Measurements from ENCODE around the gene KCNQ1.

KCNQ1 gene

DNA sequence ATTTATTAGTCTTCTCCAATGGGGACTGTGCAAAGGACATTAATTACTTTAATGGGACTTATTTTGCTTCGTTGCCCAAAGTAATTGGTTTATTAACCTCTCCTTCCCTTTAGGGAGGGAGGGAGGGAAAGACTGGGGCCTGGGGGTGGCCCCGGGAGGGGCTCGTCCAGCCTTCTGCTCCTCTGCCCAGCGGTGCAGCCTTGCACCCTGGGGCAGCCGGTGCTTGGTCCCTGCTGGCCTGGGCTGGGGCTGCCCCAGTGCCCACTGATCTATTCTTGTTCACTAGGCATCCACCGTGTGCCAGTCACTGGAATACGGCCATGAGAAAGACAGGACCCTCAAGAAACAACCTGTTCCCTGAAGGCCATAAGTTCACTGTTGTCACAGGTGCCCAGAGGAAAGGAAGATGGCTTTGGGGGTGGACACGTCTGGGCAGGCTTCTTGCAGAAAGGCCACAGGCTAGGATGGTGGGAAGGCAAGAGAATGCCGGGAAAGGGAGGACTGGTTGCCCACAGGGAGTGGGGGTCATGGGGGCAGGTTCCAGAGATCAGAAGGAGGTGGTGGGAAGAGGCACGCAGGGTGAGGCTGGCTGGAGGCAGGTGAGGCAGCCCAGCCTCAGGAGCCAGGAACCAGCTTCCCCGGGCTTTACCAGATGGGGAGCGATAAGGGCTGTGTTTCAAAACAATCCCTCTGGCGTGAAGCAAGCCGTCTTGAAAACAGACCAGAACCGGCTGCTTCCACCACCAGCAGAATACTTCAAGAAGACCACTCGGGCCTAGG is 302.6 kb downstream of the KCNQ1 start:
- no peak for DNase-seq (ENCODE audit: low spot score)

DNA sequence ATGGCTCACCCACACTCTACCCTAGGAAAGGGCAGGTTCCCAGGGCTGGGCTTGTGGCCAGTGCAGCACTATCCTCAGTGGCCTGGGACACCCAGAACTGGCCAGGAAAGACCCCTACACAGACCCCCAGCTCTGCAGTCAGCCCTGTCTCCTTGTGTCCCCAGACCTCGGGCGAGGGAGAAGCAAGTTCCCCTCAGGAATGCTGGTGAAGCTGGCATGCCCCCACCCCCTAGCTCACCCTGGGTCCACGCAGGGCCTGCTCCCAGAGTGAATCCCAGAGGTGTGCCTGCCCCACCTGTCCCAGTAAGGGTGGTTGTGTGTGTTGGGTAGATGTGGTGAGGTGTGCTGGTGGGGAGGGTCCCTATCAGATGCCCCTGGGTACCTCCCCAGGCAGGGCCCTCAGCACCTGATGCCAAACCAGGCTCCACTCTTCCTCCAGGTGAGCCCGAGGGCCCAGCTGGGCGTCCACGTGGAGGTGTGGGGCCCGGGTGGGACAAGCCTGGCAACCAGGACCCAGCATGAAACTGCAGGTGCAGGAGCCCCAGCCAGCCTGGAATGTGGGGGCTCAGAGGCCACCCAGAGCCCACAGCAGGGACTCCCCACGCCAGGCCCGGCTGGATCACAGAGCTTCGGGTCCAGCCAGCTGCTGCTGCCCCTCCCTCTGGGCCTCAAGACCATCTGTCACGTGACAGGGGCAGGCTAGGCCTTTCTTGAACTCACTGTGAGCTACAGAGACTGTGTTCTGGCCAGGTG is 303.4 kb downstream of the KCNQ1 start:
- no peak for DNase-seq (ENCODE audit: low spot score)

DNA sequence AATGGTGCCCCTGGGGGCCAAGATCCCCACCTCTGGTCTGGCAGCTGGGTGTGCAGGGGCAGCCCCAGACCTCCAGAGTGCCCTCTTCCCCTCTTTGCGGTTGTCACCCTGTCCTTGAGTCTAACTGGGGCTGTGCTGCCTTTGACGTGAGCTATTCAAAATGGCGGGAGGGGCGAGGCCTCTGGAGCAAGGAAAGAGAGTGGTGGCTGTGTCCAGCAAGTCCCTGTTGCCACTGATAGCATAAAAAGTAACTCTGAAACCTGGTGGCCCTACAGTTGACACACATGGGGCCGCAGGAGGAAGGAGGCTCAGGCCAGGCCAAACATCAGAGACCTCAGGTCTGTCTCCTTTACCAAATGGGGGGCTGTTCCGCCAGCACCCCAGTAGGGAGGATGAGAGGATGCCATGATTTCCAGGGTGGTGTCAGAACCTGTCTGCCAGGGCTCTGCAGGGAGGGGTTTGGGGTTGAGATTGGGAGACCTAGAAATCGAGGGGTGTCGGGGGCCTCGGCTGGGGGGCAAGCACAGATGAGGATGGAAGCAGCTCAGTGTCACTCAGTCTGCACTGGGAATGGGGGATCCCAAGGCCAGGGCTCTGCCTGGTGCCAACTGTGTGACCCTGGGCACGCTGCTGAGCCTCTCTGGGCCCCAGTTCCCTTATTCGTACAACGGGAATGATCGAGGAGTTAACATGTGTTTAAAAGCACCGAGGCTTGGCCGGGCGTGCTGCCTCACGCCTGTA is 304.2 kb downstream of the KCNQ1 start:
- DNase-seq (ENCODE audit: low spot score) = no peak

DNA sequence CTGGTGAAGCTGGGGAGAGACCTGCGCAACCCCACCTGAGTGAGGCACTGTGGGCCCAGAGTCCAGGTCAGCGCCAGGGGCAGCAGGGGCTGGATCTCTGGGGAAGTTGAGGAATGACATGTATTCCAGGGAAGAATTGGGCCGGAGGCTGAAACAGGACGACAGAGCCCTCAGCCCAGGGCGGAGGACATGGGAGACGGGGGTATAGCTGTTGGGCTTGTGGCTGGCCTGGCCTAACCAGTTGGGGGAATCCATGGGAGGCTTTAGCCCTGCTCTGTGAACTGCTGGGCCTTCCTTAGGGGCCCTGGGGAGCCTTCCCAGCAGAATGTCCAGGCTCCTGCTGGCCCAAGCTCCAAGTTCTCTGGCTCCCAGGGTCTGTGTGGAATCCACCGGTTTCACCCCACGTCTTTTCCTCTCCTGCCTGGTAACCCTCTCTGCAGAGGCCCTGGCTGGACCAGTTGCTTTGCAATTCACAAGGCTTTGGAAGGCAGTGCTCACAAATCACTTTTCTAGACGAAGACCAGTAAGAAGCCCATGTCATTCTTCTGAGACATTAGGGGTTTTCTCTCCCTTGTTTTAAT is 305.4 kb downstream of the KCNQ1 start:
- no peak for DNase-seq (ENCODE audit: low spot score)

DNA sequence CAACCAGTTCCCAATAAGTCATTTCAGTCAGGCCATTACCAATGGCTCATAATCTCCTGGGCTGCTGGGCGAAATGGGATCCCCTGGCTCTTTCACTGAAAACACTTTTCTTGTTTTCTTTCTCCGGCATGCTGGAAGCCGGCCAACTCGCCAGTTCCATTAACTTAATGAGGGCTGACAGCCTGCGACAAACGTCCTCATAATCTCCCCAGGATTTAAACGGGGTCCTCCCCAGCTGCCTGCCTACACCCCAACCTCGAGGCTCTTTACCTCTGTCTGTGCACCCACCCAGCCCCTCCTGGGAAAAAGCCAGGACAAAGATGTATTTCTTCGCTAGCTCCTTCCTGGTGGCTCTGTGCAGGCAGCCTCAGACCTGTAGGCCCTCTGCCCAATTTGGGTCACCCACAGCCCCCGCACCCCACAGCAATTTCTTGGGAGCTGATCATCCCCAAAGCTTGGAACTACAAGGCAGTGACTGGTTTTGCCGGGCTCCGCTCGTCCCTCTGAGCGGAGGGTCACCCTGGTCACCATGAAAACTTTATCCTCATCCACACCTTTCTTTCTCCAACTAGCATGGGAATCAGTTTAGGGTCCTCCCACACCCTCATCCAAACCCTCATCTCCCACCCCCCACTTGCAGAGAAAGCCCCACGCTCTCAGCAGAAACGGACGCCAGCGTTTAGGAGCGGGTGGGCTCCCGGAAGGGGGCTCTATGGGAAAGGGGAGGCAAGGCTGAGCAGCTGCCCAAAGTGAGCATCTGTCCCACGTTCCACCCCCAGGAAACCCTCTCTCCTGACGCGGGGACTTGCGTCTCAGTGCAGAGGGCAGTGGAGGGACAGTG is 306.1 kb downstream of the KCNQ1 start:
- no peak for DNase-seq (ENCODE audit: low spot score)

DNA sequence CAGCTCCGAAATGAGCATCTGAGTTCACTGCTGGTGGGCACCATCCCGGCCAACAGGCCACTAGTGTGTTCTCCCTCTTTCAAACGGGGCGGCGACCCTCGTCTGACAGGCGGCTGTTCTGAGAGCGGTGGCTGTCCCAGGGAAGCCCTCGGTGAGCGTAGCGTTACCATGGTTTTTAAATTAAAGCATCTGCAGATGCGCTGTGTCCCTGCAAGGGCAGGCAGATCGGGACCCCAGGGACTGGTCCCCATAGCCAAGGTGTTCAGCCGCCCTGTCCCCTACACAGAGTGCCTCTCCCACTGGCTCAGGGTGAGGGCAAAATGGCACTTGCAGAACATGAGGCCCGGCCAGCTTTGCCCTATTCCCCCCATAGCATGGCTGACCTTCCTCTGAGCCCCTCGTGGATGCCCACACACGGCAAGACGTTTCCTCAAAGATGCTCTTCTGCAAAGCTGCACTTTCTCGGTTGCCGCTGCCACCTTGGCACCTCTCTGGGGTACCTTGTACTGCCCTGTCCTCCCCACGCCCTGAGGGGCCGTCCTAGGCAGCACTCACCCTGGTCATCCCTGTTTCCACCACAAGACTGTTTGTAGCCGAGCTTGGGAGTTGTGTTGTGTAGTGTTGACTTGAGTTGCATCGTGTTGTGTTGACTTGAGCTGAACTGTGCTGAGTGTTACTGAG is 306.9 kb downstream of the KCNQ1 start:
- no peak for DNase-seq (ENCODE audit: low spot score)

DNA sequence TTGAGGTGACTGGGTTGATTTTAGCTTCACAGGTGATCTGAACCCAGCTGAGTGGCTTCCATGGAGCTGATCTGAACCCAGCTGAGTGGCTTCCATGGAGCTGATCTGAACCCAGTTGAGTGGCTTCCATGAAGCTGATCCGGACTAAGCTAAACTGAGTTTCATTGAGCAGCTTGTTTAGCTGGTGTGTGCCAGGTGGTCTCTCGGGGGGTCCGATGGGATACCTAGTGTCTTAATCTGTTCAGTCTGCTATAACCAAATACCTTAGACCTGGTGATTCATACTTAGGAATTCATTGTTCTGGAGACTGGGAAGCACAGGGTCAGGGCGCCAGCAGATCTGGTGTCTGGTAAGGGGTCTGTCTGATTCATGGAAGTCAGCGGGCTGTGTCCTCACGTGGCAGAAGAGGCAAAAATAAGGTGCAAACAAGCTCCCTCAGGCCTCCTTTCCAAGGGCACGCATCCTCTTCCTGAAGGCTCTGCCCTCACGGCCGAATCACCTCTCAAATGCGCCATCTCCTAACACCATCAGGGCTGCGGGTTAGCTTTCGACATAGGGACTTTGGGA is 307.5 kb downstream of the KCNQ1 start:
- no peak for DNase-seq (ENCODE audit: low spot score)

DNA sequence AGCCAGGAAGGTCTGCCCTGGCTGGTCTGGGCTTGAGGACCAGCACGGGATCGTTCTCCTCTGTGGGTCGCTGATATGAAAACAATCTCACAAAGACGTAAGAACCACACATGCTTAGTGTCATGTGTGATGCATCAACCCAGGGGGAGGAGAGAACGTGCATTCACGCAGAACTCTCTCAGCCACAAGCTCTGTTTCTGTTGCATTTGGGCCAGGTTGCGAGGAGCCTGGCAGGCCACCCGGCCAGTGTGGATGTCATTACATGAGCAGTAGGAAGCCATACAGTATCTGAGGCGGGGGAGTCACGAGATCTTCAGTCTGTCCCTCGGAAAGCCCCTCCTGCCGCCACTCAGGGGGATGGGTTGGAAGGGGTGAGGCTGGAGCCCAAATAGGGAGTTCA is 308.1 kb downstream of the KCNQ1 start:
- no peak for DNase-seq (ENCODE audit: low spot score)

DNA sequence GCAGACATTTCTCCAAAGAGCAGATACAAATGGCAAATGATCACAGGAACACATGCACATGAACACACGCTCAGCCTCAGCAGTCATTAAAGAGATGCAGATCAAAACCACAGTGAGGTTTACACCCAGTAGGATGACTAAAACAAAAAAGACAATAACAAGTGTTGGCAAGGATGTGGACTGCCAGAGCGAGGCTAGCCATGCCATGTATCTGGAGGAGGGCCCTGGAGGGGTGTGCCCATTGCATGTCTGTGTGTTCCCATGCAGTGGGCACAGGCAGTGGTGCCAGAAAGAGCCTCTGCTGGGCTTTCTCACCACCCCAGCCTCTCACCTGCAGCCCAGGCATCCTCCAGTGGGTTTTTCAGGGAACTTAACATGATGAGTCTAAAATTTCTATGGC is 309.2 kb downstream of the KCNQ1 start:
- no peak for DNase-seq (ENCODE audit: low spot score)

DNA sequence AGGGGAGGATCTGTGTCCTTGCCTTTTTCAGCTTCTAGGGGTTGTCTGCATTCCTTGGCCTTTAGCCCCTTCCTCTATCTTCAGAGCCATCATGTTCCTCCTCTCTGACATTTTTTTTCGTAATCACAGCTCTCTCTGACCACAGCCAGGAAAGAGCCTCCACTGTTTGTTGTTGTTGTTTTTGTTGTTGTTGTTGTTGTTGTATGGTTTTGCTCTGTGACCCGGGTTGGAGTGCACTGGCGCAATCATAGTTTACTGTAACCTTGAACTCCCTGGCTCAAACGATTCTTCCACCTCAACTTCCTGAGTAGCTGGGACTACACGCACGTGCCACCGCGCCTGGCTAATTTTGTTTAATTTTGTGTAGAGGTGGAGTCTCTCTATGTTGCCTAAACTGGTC is 310.3 kb downstream of the KCNQ1 start:
- no peak for DNase-seq (ENCODE audit: low spot score)

DNA sequence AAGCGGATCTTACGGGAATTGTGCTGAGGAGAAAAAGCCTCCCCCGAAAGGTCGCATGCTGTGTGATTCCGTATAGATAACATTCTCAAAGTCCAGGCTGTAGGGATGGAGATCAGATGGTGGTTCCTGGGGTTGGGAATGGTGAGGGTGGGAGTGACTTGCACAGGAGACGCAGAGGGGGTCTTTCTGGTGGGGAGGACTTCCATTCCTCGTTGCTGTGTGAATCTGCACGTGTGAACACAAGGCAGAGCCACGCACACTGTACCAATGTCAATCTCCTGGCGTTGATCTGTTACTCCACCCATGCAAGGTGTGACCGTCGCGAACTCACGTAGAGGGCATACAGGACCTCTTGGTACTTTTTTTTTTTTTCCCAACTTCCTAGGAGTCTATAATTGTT is 313.9 kb downstream of the KCNQ1 start:
- DNase-seq (ENCODE audit: low spot score) = no peak

DNA sequence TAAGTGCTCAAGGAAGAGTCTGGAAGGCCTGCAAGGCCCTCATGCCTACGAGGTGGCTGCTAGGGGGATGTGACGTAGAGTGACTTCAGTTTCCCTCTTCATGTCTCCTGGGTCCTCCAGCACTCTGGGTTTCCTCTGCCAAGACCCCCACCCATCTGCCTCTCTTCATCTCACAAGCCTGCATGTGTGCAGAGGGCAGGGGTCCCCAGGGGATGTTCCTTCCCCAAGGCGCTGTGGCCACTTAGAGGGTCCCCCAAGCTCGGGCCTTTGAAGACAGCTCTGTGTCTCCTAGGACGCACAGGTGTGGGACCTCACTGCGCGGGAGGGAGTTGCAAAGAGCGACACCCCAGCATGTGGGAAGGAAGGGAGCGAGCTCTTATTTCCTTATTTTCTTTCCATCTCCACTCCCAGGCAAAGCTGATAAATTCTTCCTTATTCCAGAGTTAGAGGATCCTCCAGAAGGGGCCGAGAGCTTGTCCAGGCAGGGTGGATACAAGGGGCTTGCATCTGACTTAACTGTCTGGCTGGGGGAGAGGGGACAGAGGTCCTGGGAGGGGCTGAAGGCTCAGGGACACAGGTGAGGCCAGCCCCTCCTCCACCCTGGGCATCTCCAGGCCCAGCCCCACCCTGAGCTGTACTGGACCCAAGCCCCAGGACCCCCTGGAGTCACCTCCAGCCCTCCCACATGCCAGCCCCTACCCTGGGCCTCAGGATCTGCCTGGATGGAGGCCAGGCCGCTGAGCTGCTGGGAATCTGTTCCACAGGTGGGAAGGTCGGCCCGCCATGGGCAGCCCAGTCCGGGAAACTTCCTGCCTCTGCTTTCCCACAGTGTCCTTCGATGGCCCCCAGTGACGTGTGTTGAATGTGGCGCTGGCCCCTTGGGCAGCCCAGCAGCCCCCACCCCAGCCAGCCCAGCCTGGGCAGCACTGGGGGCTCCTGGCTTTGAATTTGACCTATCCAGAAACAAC is 314.7 kb downstream of the KCNQ1 start:
- DNase-seq (ENCODE audit: low spot score) = no peak

DNA sequence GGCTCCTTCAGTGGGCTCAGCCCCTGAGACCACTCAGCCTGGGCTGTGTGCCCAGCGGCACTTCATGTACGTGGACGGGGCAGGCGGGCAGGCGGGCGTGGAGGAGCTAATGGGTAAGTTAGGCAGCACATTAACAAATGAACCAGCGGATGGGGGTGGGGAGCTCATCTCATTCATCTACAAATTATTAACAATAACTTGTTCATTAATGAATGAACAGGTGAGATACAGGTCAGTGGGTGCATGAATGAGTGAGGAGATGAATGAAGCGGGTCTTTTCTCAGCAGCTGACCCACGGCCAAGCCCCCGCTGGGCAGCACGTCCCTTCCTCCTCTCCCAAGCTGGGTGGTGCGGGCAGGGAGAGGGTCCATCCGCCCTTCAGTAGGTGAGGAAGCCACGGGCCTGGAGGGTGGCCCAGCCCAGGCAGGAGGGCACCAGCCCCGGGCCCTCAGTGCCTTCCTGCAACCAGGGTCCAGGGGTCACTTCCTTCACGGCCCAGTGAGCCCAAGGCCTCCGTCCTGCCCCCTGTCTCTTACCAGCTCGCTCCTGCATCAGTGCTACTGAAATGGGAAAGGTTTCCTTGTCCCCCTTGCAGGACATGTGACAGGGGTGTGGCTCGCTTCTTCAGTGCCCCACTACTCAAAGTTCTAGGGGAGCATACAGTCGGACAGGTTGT is 315.5 kb downstream of the KCNQ1 start:
- DNase-seq (ENCODE audit: low spot score) = no peak

DNA sequence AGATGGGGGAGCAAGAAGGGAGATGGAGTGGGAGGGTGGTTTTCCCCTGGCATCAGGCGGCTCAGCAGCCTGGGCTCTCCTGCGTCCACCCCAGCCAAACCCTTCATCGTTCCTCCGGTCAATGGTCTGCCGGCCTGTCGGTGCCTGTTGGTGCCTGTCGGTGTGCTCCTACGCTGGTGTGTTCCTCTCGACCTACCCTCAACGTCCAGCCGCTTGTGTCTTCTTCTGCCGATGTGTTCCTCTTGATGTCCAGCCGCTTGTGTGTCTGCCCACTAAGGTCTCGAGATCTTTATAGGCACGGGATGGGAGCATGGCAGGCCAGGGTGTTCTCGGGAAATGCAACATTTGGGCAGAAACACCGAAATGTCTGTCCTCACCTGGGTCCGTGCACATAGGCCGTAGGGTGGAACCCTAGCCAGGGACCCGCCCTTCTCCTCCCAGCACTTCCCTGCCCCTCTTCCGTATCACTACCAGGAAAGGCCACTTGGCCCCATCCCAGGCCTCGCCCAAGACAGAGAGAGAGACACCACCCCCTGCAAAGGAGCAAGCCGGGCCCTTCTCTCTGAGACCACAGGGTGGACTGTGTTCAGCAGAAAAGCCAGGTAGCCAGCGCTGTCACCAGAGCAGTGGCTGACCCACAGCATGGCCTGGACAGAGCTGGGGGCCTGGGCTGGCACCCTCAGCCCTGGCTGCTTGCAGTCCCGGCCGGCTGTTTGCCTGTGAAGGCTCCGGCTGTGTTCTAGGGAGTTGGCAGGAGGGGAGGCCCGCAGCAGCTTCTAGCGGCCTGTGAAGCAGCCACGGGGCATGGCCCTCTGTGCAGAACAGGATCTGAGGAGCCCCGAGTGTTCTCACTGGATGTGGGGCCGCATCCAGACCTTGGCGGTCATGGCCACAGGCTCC is 316.6 kb downstream of the KCNQ1 start:
- no peak for DNase-seq (ENCODE audit: low spot score)

DNA sequence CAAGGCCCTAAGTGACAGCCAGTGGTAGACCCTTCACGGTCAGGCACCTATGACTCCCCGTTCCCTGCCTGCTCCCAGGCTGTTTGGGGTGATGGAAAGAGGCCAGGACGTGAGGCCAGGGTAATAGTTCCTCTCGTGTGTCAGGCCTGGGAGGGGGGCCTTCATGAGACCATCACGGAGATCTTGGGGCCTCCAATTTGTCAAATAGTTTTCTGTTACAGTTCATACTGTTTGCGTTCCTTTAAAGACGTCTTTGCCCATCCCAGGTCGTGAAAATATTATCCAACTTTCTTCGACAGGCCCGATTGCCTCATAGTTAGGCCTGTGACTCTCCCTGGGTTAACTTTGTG is 317.2 kb downstream of the KCNQ1 start:
- no peak for DNase-seq (ENCODE audit: low spot score)

DNA sequence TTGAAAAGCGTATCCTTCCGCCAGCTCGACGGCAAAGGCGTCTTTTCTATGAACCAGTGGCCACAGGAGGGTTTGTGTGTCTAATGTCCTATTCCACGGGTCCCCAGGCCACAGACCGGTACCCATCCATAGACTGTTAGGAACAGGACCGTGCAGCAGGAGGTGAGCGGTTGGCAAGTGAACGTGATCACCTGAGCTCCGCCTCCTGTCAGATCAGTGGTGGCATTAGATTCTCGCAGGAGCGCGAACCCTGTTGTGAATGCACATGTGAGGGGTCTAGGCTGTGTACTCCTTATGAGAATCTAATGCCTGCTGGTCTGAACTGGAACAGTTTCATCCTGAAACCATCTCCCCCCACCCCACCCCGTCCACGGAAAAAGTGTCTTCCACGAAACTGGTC is 317.6 kb downstream of the KCNQ1 start:
- DNase-seq (ENCODE audit: low spot score) = no peak

DNA sequence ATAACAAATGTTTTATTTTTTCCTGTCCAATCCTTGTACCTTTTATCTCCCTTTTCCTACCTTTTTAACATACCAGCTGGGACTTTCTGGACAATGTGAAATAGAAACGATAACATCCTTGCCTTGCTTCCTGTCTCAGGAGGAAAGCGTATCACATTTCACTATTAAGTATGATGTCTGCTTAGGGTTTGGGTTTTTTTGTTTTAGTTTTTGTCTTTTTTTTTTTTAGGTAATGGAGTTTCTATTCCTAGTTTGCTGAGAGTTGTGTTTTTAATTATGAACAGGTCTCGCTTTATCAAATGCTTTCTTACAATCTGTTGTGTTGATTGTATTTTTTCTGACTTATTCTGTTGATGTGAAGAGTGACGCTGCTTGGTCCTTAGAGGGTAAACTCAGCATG is 319.2 kb downstream of the KCNQ1 start:
- DNase-seq (ENCODE audit: low spot score) = no peak

DNA sequence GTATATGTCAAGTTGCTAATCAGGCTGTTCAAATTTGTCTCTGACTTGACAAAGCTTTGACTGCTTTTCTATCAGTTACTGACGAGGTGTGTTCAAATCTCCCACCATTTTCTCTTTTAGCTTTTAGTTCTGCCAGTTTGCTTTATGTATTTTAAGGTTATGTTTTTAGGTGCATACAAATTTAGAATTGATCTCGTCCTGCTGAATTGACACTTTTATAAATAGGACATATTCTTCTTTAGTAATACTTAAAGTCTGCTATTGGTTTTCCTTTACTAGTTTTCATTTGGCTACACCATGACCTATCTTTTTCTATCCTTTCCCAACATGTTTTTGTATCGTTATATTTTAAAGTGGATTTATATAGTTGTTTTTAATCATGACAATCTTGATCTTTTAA is 320.7 kb downstream of the KCNQ1 start:
- DNase-seq (ENCODE audit: low spot score) = no peak

All from kidney capillary endothelial cell (primary cell).